Peyer's patch (tissue), 4 donors: Measurements from ENCODE around the gene CA11.

Experiments
- POLR2A ChIP-seq, 2 donors: fragments of 450-650 bp; IDR thresholded peaks; one replicate each; pipeline ENCODE4 v1.5.1; 2017; ENCODE audit warnings: antibody characterized with exemption in 2 of 2, mild to moderate bottlenecking in 2 of 2, moderate library complexity in 2 of 2
- TF ChIP-seq, protein P1 (sequence below), 6 experiments: fragments of 450-650 bp in 4 of 6; fragments of 200-600 bp in 2 of 6; sonication (generic) in 1 of 6; IDR thresholded peaks; one replicate each; pipeline ENCODE4 v1.5.1; 2017 to 2019; ENCODE audit warnings: antibody characterized with exemption in 6 of 6, mild to moderate bottlenecking in 3 of 6, moderate library complexity in 1 of 6

DNA sequence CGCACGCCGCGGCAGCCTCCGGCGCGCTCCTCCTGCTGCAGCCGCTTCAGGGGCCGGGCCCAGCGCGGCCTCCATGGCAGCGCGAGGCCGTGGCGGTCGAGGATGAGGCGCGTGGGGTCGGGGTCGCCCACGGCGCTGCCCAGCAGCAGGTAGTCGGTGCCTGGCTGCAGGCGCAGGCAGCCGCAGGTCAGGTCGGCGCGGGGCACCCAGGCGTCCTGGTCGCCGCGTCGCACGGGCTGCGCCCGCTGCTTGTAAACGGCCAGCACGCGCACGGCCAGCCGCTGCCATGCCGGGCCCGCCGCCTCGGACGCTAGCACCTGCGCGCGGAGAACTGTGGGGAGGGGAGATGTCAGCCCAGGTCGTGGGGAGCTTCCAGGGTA is 15.7 kb upstream of the CA11 start:
- TF ChIP-seq, protein P1, sequence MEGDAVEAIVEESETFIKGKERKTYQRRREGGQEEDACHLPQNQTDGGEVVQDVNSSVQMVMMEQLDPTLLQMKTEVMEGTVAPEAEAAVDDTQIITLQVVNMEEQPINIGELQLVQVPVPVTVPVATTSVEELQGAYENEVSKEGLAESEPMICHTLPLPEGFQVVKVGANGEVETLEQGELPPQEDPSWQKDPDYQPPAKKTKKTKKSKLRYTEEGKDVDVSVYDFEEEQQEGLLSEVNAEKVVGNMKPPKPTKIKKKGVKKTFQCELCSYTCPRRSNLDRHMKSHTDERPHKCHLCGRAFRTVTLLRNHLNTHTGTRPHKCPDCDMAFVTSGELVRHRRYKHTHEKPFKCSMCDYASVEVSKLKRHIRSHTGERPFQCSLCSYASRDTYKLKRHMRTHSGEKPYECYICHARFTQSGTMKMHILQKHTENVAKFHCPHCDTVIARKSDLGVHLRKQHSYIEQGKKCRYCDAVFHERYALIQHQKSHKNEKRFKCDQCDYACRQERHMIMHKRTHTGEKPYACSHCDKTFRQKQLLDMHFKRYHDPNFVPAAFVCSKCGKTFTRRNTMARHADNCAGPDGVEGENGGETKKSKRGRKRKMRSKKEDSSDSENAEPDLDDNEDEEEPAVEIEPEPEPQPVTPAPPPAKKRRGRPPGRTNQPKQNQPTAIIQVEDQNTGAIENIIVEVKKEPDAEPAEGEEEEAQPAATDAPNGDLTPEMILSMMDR (IDR thresholded peaks at IDR 0.05) = no peak
- TF ChIP-seq POLR2A (IDR thresholded peaks at IDR 0.05) = no peak
